Astrocyte (in vitro differentiated cells and primary cell): Measurements from ENCODE around the gene RAC2. TPM values are rescaled to one million over a fixed set of nuclear protein-coding genes. Genes with fewer than 3 reads are reported as not detected.
A peak's percentile ranks its signal among the peaks of the same experiment; 100 is the strongest.
"Not testable (repeated sequence)": the region's sequence is repeated elsewhere in the genome, so short reads cannot be mapped to it uniquely, and the experiment has no call there.

Experiments used
- DNase-seq: peaks from one replicate; pipeline ENCODE4 v3.0.0-alpha.2; 2010; ENCODE audit warnings: low read depth
- FAIRE-seq: peaks from 2 replicates; lab custom pipeline; 2011; peaks lifted over from hg19 to GRCh38; lab: Jason Lieb, UNC
- H2AFZ ChIP-seq: 2 replicates; pipeline ENCODE4 v1.6.0; 2012; ENCODE audit warnings: low read depth, low read length, inconsistent platforms
- H3K27ac ChIP-seq: 2 replicates; pipeline ENCODE4 v1.5.1; 2011; ENCODE audit warnings: low read depth, low read length, inconsistent platforms
- H3K27me3 ChIP-seq: 2 replicates; pipeline ENCODE4 v1.6.0; 2011; ENCODE audit warnings: low read length, inconsistent platforms; ENCODE audit not compliant: insufficient read depth
- H3K36me3 ChIP-seq: 2 replicates; pipeline ENCODE4 v1.5.1; 2011; ENCODE audit warnings: low read length, inconsistent platforms; ENCODE audit not compliant: insufficient read depth
- H3K4me1 ChIP-seq: 2 replicates; pipeline ENCODE4 v1.5.1; 2011; ENCODE audit warnings: low read length, inconsistent platforms; ENCODE audit not compliant: insufficient read depth
- H3K4me2 ChIP-seq: 2 replicates; pipeline ENCODE4 v1.6.0; 2012; ENCODE audit warnings: low read length, inconsistent platforms
- H3K4me3 ChIP-seq: 2 replicates; pipeline ENCODE4 v1.5.1; 2011; ENCODE audit warnings: low read depth, mild to moderate bottlenecking, low read length, inconsistent platforms; ENCODE audit not compliant: insufficient read depth
- H3K79me2 ChIP-seq: 2 replicates; pipeline ENCODE4 v1.6.0; 2012; ENCODE audit warnings: mild to moderate bottlenecking, low read length, inconsistent platforms; ENCODE audit not compliant: insufficient read depth
- H3K9ac ChIP-seq: 2 replicates; pipeline ENCODE4 v1.6.0; 2012; ENCODE audit warnings: mild to moderate bottlenecking, low read length, inconsistent platforms
- H3K9me3 ChIP-seq: 2 replicates; pipeline ENCODE4 v1.5.1; 2012; ENCODE audit warnings: low read depth, mild to moderate bottlenecking, low read length, inconsistent platforms; ENCODE audit not compliant: insufficient read depth
- H4K20me1 ChIP-seq: 2 replicates; pipeline ENCODE4 v1.6.0; 2012; ENCODE audit warnings: low read length, inconsistent platforms; ENCODE audit not compliant: insufficient read depth
- H3K27ac Mint-ChIP-seq: one replicate; pipeline ENCODE4 v1.8.0; 2021; ENCODE audit warnings: mild to moderate bottlenecking, mixed read lengths; ENCODE audit not compliant: unreplicated experiment
- H3K27me3 Mint-ChIP-seq: one replicate; pipeline ENCODE4 v1.8.0; 2021; ENCODE audit warnings: low read depth, mixed read lengths; ENCODE audit not compliant: unreplicated experiment
- H3K36me3 Mint-ChIP-seq: one replicate; pipeline ENCODE4 v1.8.0; 2021; ENCODE audit warnings: low read depth, mixed read lengths; ENCODE audit not compliant: unreplicated experiment
- H3K4me1 Mint-ChIP-seq: one replicate; pipeline ENCODE4 v1.8.0; 2021; ENCODE audit warnings: low read depth, mixed read lengths; ENCODE audit not compliant: unreplicated experiment
- H3K4me3 Mint-ChIP-seq: one replicate; pipeline ENCODE4 v1.8.0; 2021; ENCODE audit warnings: mild to moderate bottlenecking, moderate library complexity, mixed read lengths; ENCODE audit not compliant: unreplicated experiment
- H3K9me3 Mint-ChIP-seq: one replicate; pipeline ENCODE4 v1.8.0; 2021; ENCODE audit warnings: mild to moderate bottlenecking, mixed read lengths; ENCODE audit not compliant: unreplicated experiment
- CTCF ChIP-seq: IDR thresholded peaks from 2 replicates; pipeline ENCODE4 v1.5.1; 2011; ENCODE audit warnings: low read depth, mild to moderate bottlenecking, inconsistent platforms, low read length, moderate library complexity; ENCODE audit not compliant: insufficient read depth
- EZH2 ChIP-seq: IDR thresholded peaks from 2 replicates; pipeline ENCODE4 v1.6.1; 2012; ENCODE audit warnings: mild to moderate bottlenecking, low read length, inconsistent platforms; ENCODE audit not compliant: insufficient read depth
- total RNA-seq: library from RNA; stranded (reverse); gene quantifications from 2 replicates; pipeline ENCODE4 v1.2.1, GENCODE V29; 2021

Gene RAC2
- total RNA-seq, 1 donor from 2014 or later, result 0.61 TPM

- DNase-seq, result no peak
- Mint-ChIP-seq H3K4me3 (no peak overlapping the region), H3K27ac (peak overlapping the region; percentile 81)
Measured at GRCh38 chr22:37234736-37235711, 9.0 kb downstream of the RAC2 start.

DNA sequence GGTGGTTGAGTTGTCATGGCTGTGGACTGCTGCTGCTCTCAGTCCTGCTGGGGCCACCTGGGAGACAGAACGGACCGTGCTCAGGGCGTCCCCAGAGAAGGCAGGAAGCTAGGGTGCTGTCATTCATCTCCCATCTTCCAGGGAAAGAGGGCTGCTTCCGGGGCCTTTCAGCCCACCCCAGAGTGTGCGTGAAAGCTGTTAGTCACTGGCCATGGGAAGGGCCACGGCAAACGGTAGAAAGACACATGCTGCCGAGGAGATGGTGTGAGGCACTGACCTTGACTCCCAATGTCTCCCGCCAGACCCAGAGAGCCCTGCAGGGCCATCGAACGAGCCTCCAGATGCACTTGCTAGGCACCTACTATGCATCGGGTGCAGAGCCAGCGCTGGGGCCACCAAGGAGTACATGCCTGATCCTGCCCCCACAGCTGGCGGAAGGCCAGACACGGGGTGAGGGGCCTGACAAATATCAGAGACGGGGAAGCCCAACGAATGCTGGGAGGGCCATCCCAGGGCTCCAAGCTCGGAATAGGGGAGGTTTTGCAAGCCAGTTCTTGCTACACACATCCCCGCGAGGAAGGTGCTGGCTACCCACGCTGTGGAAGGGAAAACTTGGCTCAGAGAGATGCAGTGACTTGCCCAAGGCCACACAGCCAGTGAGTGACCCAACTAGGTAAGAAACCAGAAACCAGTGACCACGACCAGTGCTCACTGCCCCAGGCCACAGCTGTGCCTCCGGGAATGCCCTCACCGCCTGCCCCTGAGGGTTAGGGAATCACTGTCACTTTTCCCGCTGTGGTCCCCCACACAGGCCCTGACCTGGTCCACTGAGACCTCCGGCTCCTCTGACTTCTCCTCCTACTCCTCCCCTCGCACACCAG, 10.1 kb downstream of the RAC2 start:
- Histone ChIP-seq H3K4me3 (no peak overlapping the region), H4K20me1 (no peaks in the 10 kb centered on the region), H3K4me1 (peaks cover 26% of the 10 kb centered on the region), H3K4me2 (no peak overlapping the region), H3K9ac (no peak overlapping the region), H3K27ac (no peak overlapping the region), H3K27me3 (peaks cover 2% of the 10 kb centered on the region), H2AFZ (no peak overlapping the region), H3K79me2 (no peaks in the 10 kb centered on the region), H3K9me3 (no peaks in the 10 kb centered on the region), H3K36me3 (no peaks in the 10 kb centered on the region)
- Mint-ChIP-seq H3K27me3 (peaks cover 28% of the 10 kb centered on the region), H3K27ac (peak overlapping the region; percentile 81), H3K4me3 (no peak overlapping the region), H3K9me3 (no peaks in the 10 kb centered on the region), H3K4me1 (peaks cover 16% of the 10 kb centered on the region), H3K36me3 (no peaks in the 10 kb centered on the region)
- DNase-seq, result no peak
- no peak for FAIRE-seq
- TF ChIP-seq CTCF (no peak), EZH2 (no peak)

More at GRCh38 chr22:37234736-37235711, 9.0 kb downstream of the RAC2 start:
- no peaks in the 10 kb centered on the region for H3K9me3 ChIP-seq
- TF ChIP-seq EZH2, result no peak
- no peak for TF ChIP-seq CTCF
- no peak overlapping the region for H3K9ac ChIP-seq
- peaks cover 16% of the 10 kb centered on the region for H3K4me1 ChIP-seq
- no peaks in the 10 kb centered on the region for H4K20me1 ChIP-seq
- H3K36me3 Mint-ChIP-seq, result no peaks in the 10 kb centered on the region
- peaks cover 2% of the 10 kb centered on the region for H3K27me3 ChIP-seq
- peaks cover 27% of the 10 kb centered on the region for H3K27me3 Mint-ChIP-seq
- H3K27ac ChIP-seq, result no peak overlapping the region
- no peaks in the 10 kb centered on the region for H3K79me2 ChIP-seq
- H2AFZ ChIP-seq, result no peak overlapping the region
- peaks cover 8% of the 10 kb centered on the region for H3K4me1 Mint-ChIP-seq
- H3K9me3 Mint-ChIP-seq, result no peaks in the 10 kb centered on the region
- no peaks in the 10 kb centered on the region for H3K36me3 ChIP-seq
- no peak overlapping the region for H3K4me2 ChIP-seq
- FAIRE-seq, result no peak
- no peak overlapping the region for H3K4me3 ChIP-seq

DNA sequence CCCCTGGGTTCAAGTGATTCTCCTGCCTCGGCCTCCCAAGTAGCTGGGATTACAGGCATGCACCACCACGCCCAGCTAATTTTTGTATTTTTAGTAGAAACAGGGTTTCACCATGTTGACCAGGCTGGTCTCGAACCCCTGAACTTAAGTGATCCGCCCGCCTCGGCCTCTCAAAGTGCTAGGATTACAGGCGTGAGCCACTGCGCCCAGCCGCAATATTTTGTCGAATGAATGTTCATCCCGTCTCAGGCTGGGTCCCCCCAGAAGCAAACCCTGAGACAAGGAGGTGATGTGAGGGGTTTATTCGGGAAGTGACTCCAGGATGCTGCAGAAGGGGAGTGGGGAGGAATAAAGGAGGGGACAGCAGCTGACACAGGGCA, 10.7 kb downstream of the RAC2 start:
- not testable (repeated sequence) for DNase-seq, H3K9me3 Mint-ChIP-seq, H3K4me3 ChIP-seq, H3K9ac ChIP-seq, H3K36me3 Mint-ChIP-seq, H3K27ac ChIP-seq, H2AFZ ChIP-seq, H3K9me3 ChIP-seq, H3K27ac Mint-ChIP-seq, H3K4me3 Mint-ChIP-seq, H3K4me2 ChIP-seq, H4K20me1 ChIP-seq, H3K27me3 ChIP-seq, H3K36me3 ChIP-seq, H3K79me2 ChIP-seq, FAIRE-seq
- Mint-ChIP-seq H3K4me1 (peaks cover 22% of the 10 kb centered on the region), H3K27me3 (peaks cover 27% of the 10 kb centered on the region)
- peaks cover 33% of the 10 kb centered on the region for H3K4me1 ChIP-seq
